GM18526 (cell line): ENCODE results near the gene ANKHD1.

ENCODE experiments used
- POLR2A ChIP-seq: IDR thresholded peaks from 3 replicates; pipeline ENCODE4 v1.6.1; 2011; ENCODE audit not compliant: insufficient read length; ENCODE audit errors: extremely low read depth

ANKHD1 gene

GRCh38 chr5:140400730-140401361 lies 787 bp upstream of the ANKHD1 start:
- peak; percentile 73 for TF ChIP-seq POLR2A

DNA sequence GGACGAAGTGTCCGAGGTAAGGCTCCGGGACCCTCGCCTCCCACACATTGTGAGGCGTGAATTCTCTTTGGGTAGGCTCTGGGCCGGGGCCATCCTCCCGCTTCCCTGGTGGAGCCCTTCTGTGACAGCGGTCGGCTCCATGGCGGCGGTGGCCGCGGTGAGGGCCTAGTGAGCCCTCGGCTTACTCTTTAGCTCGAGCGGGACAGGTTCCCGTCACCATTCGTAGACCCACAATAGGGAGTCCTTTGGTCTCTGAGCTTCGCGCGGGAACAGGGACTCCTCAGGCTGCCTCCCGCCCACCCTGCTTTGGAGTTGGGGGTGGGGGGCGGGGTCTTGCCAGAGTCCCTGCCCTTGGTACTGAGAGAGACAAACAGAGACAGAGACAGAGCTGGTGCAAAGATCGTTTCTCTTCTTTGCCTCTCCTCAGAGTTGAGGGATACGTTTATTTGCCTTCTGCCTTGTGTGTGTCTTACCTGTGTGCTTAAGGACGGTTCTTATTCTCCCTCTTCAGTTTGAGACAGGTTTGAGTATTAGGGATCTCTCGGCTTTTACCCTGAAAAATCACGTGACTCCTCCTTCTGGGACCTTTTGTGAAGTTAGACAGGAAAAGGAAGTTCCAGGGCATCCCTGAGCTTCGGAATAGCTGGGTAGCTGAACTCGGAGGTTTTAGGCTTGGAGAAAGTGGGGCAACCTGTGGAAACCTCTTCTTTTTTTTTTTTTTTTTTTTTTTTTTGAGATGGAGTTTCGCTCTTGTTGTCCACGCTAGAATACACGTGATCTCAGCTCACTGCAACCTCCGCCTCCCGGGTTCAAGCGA lies 833 bp downstream of the ANKHD1 start:
- TF ChIP-seq POLR2A: no peak

DNA sequence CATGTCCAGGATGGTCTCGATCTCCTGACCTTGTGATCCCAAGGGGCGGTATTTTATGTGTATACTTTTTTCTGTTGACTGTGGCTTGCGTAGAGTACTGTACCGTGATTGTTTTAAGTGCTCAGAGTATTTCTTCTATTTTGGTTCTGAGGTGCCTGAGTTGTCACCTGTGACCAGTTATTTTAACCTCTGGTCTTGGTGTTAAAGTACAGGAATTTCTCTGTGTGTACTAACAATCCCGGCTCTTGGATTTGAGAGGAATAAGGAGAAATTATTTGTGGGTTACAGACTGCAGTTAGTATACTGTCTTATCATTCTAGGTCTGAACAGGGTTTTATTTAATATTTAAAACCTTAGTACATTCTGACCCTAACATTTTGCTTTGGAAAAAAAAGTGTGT lies 2.0 kb downstream of the ANKHD1 start:
- no peak for TF ChIP-seq POLR2A

DNA sequence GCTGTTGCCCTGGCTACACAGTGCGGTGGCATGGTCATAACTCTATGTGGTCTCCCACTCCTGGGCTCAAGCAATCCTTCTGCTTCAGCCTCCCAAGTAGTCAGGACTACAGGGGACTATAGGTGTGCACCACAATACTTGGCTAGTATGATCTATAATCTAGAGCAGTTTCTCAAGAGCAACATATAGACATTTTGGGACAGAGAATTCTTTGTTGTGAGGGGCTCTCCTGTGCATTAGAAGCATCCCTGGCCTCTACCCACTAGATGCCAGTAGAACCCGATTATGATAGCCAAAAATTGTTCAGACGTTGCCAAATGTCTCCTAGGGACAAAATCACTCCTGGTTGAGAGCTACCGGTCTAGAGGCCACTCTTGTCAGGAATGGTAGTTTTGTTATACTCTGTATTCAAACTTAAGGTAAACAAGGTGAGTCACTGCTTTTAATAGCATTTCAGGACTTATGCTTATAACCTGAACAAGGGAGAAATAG lies 7.2 kb downstream of the ANKHD1 start:
- TF ChIP-seq POLR2A: no peak

DNA sequence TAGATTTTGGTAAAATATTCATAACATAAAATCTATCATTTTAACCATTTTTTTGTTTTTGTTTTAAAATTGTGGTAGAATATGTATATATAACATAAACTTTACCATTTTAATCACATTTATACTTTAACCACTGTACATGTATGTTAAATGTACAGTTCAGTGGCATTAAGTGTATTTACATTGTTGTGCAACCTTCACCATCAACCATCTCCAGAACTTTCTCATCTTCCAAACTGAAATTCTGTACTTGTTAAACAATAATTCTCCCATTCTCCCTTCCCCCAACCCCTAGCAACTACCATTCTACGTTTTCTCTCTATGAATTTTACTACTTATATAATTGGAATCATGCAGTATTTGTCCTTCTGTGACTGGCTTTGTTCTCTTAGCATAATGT lies 11.6 kb downstream of the ANKHD1 start:
- no peak for TF ChIP-seq POLR2A

DNA sequence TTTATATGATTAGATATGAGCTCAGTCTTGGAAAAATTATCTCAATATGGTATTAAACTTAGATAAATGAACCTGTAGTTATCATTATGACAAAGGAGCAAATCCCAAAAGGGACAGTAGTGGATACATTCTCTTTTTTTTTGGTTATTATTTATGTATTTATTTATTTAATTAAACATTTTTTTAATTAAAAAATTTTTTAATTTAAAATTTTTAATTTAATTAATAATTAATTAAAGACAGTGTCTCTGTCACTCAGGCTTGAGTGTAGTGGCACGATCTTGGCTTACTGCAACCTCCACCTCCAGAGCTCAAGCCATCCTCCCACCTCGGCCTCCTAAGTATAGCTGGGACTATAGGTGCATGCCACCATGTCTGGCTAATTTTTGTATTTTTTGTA lies 15.6 kb downstream of the ANKHD1 start:
- no peak for TF ChIP-seq POLR2A

DNA sequence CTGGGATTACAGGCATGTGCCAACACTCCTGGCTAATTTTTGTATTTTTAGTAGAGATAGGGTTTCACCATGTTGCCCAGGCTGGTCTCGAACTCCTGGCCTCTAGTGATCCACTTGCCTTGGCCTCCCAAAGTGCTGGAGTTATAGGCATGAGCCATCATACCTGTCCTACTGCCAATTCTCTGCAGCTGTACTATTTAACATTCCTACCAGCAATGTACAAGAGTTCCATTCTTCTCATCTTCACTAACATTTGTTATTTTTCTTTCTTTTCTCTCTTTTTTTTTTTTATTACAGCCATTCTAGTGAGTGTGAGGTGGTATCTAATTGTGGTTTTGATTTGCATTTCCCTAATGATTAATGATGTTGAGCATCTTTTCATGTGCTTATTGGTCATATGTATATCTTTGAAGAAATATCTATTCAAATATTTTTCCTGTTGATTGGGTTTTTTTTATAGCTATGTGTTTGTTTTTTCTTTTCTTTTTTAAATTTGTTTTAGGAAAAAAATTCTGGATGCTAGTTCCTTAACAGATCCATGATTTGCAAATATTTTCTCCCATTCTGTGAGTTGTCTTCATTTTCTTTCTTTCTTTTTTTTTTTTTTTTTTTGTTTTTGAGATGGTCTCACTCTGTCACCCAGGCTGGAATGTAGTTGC lies 17.4 kb downstream of the ANKHD1 start:
- no peak for TF ChIP-seq POLR2A

DNA sequence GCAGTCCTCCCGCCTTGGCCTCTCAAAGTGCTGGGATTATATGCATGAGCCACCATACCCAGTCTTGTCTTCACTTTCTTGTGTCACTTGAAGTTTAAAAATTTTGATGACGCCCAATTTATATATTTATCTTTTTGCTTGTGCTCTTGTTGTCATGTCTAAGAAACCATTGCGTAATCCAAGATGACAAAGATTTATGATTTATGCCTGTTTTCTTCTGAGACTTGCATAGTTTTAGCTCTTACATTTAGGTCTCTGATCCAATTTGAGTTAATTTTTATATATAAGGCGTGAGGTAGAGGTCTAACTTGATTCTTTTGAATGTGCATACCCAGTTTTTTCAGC lies 18.6 kb downstream of the ANKHD1 start:
- TF ChIP-seq POLR2A: no peak

DNA sequence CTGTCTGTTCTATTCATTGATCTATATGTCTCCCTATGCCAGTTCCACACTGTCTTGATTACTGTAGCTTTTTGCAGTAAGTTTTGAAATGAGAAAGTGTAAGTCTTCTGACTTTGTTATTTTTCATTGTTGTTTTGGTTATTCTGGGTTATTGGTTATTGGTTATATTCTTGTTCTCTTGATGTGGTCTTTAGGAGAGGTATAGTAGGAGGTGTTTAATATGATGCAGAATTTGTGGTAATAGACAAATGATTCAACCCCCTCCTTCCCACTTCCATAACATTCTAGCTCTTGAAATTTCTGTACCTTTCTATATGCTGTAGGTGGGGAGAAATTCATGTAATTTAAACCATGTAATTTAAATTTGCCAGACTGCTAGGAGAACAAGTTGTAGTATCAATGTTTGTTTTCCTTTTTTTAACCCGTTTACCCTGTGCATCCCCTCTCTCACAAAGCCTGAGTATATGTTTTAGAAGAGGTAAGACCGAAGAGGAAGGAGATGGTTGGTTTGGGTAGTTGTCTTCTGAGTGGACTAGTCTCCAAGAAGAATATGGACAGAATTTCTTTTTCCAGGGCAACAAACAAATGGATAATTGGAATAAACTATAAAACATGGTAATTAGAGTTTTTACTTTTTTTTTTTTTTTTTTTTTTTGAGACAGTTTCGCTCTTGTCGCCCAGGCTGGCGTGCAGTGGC lies 19.2 kb downstream of the ANKHD1 start:
- TF ChIP-seq POLR2A: no peak

- no peak for TF ChIP-seq POLR2A
These were observed 22.0 kb downstream of the ANKHD1 start for GRCh38 chr5:140423609-140424008.

GRCh38 chr5:140424135-140424534 lies 22.5 kb downstream of the ANKHD1 start:
- TF ChIP-seq POLR2A: no peak

- TF ChIP-seq POLR2A: no peak
These were observed 28.1 kb downstream of the ANKHD1 start for GRCh38 chr5:140429724-140430123.

GRCh38 chr5:140432212-140432611 lies 30.6 kb downstream of the ANKHD1 start:
- no peak for TF ChIP-seq POLR2A

- no peak for TF ChIP-seq POLR2A
These were observed 31.3 kb downstream of the ANKHD1 start for GRCh38 chr5:140432916-140433315.

DNA sequence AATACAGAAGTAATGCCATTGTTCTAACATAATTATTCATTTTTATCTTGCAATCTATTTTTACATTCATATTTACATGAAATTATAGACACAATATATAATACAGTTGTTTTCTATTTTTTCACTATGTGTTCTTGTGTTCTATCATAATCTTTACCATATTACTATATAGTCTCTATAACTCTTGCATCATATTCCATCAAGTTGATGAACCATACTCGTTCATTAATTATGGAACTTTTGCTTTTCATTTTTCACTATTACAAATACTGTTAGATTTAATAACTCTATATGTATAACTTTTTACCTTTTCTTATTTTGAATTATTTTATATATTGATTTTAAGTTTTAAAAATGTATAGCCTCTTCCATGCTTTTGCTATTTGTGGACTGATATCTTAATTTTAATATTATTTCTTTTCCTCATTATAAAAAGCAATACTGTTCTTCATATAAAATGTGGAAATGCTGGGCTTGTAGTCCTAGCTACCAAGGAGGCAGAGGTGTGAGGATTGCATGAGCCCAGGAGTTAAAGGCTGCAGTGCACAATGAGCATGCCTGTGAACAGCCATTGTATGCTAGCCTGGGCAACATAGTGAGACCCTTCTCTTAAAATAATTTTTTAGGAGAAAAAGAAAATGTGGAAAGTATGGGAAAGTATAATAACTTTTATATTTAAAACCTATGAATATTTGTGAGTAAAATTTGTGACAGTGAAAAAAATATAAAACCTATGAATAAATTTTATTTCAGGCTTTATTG lies 65.5 kb downstream of the ANKHD1 start:
- TF ChIP-seq POLR2A: no peak
